H1 (cell line): ENCODE data around the gene CCER1. TPM values are rescaled to one million over a fixed set of nuclear protein-coding genes. Genes with fewer than 3 reads are reported as not detected.

Experiments used
- CTCF ChIA-PET: fragments of 300-600 bp; sonication (Branson Sonifier 250); formaldehyde crosslinking; loops from one replicate; lab custom pipeline; 2021; ENCODE audit not compliant: partially characterized antibody; lab: Charles Lee
- POLR2A ChIA-PET: fragments of 300-600 bp; sonication (Branson Sonifier 250); formaldehyde crosslinking; loops from one replicate; lab custom pipeline; 2021; ENCODE audit warnings: inconsistent platforms; ENCODE audit not compliant: partially characterized antibody; lab: Charles Lee
- DNase-seq, 2 experiments: peaks; one replicate each; pipeline versions ENCODE4 v3.0.0 to v3.0.0-alpha.2; 2010 to 2022; ENCODE audit warnings: low spot score in 2 of 2, low read depth in 1 of 2, mixed read lengths in 1 of 2
- FAIRE-seq: peaks from 2 replicates; lab custom pipeline; 2011; peaks lifted over from hg19 to GRCh38; lab: Jason Lieb, UNC
- H2AFZ ChIP-seq: 2 replicates; pipeline ENCODE4 v1.8.1; 2012; ENCODE audit warnings: low read length, inconsistent platforms
- H2AK5ac ChIP-seq: 2 replicates; pipeline ENCODE4 v1.6.1; 2013; ENCODE audit warnings: low read depth, low read length
- H2BK120ac ChIP-seq: replicated peaks from 2 replicates; pipeline ENCODE3; 2013; ENCODE audit warnings: low read depth, low read length, inconsistent platforms
- H2BK12ac ChIP-seq: 2 replicates; pipeline ENCODE4 v1.6.1; 2013; ENCODE audit warnings: low read depth, low read length
- H2BK15ac ChIP-seq: 2 replicates; pipeline ENCODE4 v1.6.1; 2013; ENCODE audit warnings: low read length
- H2BK20ac ChIP-seq: 2 replicates; pipeline ENCODE4 v1.6.1; 2013; ENCODE audit warnings: low read length
- H2BK5ac ChIP-seq: 2 replicates; pipeline ENCODE4 v1.6.1; 2013; ENCODE audit warnings: low read depth, low read length
- H3K14ac ChIP-seq: 2 replicates; pipeline ENCODE4 v1.6.1; 2013; ENCODE audit warnings: inconsistent platforms; ENCODE audit not compliant: insufficient read length
- H3K18ac ChIP-seq: 2 replicates; pipeline ENCODE4 v1.6.1; 2013; ENCODE audit warnings: low read length; ENCODE audit errors: extremely low read depth
- H3K23ac ChIP-seq: 2 replicates; pipeline ENCODE4 v1.6.1; 2013; ENCODE audit warnings: inconsistent platforms; ENCODE audit not compliant: insufficient read length
- H3K23me2 ChIP-seq: 2 replicates; pipeline ENCODE4 v1.6.1; 2013; ENCODE audit warnings: low read depth, low read length
- H3K27ac ChIP-seq: 2 replicates; pipeline ENCODE4 v1.6.1; 2011; ENCODE audit warnings: low read depth, low read length, inconsistent platforms
- H3K27me3 ChIP-seq, 4 experiments: replicated peaks in 1 of 4; 1 replicate in 1 of 4; 2 replicates in 3 of 4; pipeline versions ENCODE4 v1.6.1 to v1.8.1; 2011 to 2013; ENCODE audit warnings: low read length in 3 of 4, mild to moderate bottlenecking in 3 of 4, inconsistent platforms in 2 of 4, mixed read lengths in 2 of 4, moderate library complexity in 1 of 4; ENCODE audit not compliant: control insufficient read depth in 3 of 4, insufficient read depth in 3 of 4; ENCODE audit errors: extremely low read depth in 1 of 4
- H3K36me3 ChIP-seq, 4 experiments: 2 replicates each; pipeline versions ENCODE4 v1.6.1 to v1.8.1; 2011 to 2013; ENCODE audit warnings: mild to moderate bottlenecking in 4 of 4, low read length in 3 of 4, moderate library complexity in 2 of 4, control low read depth in 1 of 4, inconsistent platforms in 1 of 4; ENCODE audit not compliant: insufficient read depth in 4 of 4, control insufficient read depth in 2 of 4
- H3K4ac ChIP-seq: replicated peaks from 2 replicates; pipeline ENCODE3; 2013; ENCODE audit warnings: low read length, low read depth, mixed read lengths, inconsistent platforms; ENCODE audit not compliant: insufficient read length
- H3K4me1 ChIP-seq, 4 experiments: replicated peaks in 1 of 4; 1 replicate in 1 of 4; 2 replicates in 3 of 4; pipeline versions ENCODE4 v1.6.1 to v1.8.1; 2011 to 2013; ENCODE audit warnings: low read length in 3 of 4, inconsistent platforms in 2 of 4, mixed read lengths in 1 of 4; ENCODE audit not compliant: insufficient read depth in 4 of 4, control insufficient read depth in 3 of 4
- H3K4me2 ChIP-seq, 2 experiments: 2 replicates each; pipeline versions ENCODE4 v1.6.1 to v1.8.1; 2011 to 2013; ENCODE audit warnings: low read depth in 2 of 2, low read length in 2 of 2, control low read depth in 1 of 2, inconsistent platforms in 1 of 2, mild to moderate bottlenecking in 1 of 2; ENCODE audit not compliant: insufficient read depth in 1 of 2
- H3K4me3 ChIP-seq, 4 experiments: fragments of 200-600, 300-600 bp in 1 of 4; sonication (generic), shearing (Covaris generic), sonication (Bioruptor Twin) in 1 of 4; 2 replicates each; pipeline versions ENCODE4 v1.5.1 to v1.8.1; 2011 to 2016; ENCODE audit warnings: low read length in 4 of 4, low read depth in 3 of 4, control low read depth in 2 of 4, inconsistent platforms in 2 of 4, mild to moderate bottlenecking in 2 of 4, mixed read lengths in 1 of 4, moderate library complexity in 1 of 4; ENCODE audit not compliant: insufficient read depth in 2 of 4; ENCODE audit errors: extremely low read depth in 1 of 4
- H3K56ac ChIP-seq: replicated peaks from 2 replicates; pipeline ENCODE3; 2013; ENCODE audit warnings: low read depth, mild to moderate bottlenecking, mixed read lengths, low read length, inconsistent platforms; ENCODE audit not compliant: insufficient read length
- H3K79me1 ChIP-seq: 2 replicates; pipeline ENCODE4 v1.6.1; 2013; ENCODE audit warnings: low read depth, low read length, control low read depth
- H3K79me2 ChIP-seq, 2 experiments: 2 replicates each; pipeline versions ENCODE4 v1.6.1 to v1.8.1; 2012 to 2013; ENCODE audit warnings: low read length in 2 of 2, mild to moderate bottlenecking in 2 of 2, inconsistent platforms in 1 of 2; ENCODE audit not compliant: insufficient read depth in 2 of 2, control insufficient read depth in 1 of 2
- H3K9ac ChIP-seq, 4 experiments: replicated peaks in 1 of 4; 1 replicate in 1 of 4; 2 replicates in 3 of 4; pipeline versions ENCODE4 v1.6.1 to v1.8.1; 2011 to 2013; ENCODE audit warnings: low read depth in 3 of 4, low read length in 3 of 4, control low read depth in 2 of 4, mild to moderate bottlenecking in 2 of 4, moderate library complexity in 2 of 4, inconsistent platforms in 1 of 4; ENCODE audit errors: extremely low read depth in 1 of 4
- H3K9me3 ChIP-seq, 2 experiments: 2 replicates each; pipeline versions ENCODE4 v1.6.1 to v1.8.1; 2012 to 2013; ENCODE audit warnings: mild to moderate bottlenecking in 2 of 2, moderate library complexity in 2 of 2, control low read depth in 1 of 2, inconsistent platforms in 1 of 2, low read depth in 1 of 2, low read length in 1 of 2, mixed read lengths in 1 of 2; ENCODE audit not compliant: insufficient read depth in 2 of 2
- H4K20me1 ChIP-seq, 2 experiments: replicated peaks in 1 of 2; 2 replicates each; pipeline versions ENCODE3 to v1.8.1; 2011 to 2013; ENCODE audit warnings: inconsistent platforms in 2 of 2, low read length in 2 of 2, mild to moderate bottlenecking in 1 of 2; ENCODE audit not compliant: insufficient read depth in 2 of 2, control insufficient read depth in 1 of 2
- H4K5ac ChIP-seq: 2 replicates; pipeline ENCODE4 v1.6.1; 2013; ENCODE audit warnings: low read length, low read depth, mixed read lengths, inconsistent platforms; ENCODE audit not compliant: insufficient read length
- H4K8ac ChIP-seq: 2 replicates; pipeline ENCODE4 v1.8.0; 2013; ENCODE audit warnings: mild to moderate bottlenecking, moderate library complexity, low read length, inconsistent platforms; ENCODE audit not compliant: insufficient read depth; ENCODE audit errors: extremely low read depth
- H4K91ac ChIP-seq: replicated peaks from 2 replicates; pipeline ENCODE3; 2013; ENCODE audit warnings: low read length, mixed read lengths, inconsistent platforms; ENCODE audit not compliant: insufficient read length
- E2F6 ChIP-seq: IDR thresholded peaks from 2 replicates; pipeline ENCODE4 v1.6.1; 2012; ENCODE audit warnings: inconsistent platforms
- JUND ChIP-seq: IDR thresholded peaks from 2 replicates; pipeline ENCODE4 v1.6.1; 2011; ENCODE audit warnings: mild to moderate bottlenecking, improper control_type of control experiment, low read length
- POLR2A ChIP-seq, 2 experiments: IDR thresholded peaks; 1 replicate in 1 of 2; 2 replicates in 1 of 2; pipeline ENCODE4 v1.6.1; 2011; ENCODE audit warnings: low read depth in 2 of 2, low read length in 2 of 2, mild to moderate bottlenecking in 2 of 2; ENCODE audit errors: control extremely low read depth in 1 of 2
- POU5F1 ChIP-seq: IDR thresholded peaks from 2 replicates; pipeline ENCODE4 v1.6.1; 2011; ENCODE audit warnings: low read depth, mild to moderate bottlenecking, low read length, moderate library complexity
- SP4 ChIP-seq: IDR thresholded peaks from 2 replicates; pipeline ENCODE4 v1.6.1; 2012; ENCODE audit warnings: low read length, inconsistent platforms
- SUZ12 ChIP-seq: fragments of 200-600 bp; sonication (generic); IDR thresholded peaks from 2 replicates; pipeline ENCODE4 v1.6.1; 2012; ENCODE audit warnings: mild to moderate bottlenecking, inconsistent platforms, low read length, moderate library complexity, mixed read lengths
- TAF7 ChIP-seq: optimal IDR thresholded peaks from 2 replicates; pipeline ENCODE3; 2011; ENCODE audit warnings: low read depth, mild to moderate bottlenecking, inconsistent platforms, low read length, moderate library complexity, borderline replicate concordance
- TBP ChIP-seq: IDR thresholded peaks from 2 replicates; pipeline ENCODE4 v1.6.1; 2011; ENCODE audit warnings: low read depth, low read length, improper control_type of control experiment
- ZNF274 ChIP-seq: IDR thresholded peaks from 2 replicates; pipeline ENCODE4 v1.7.0; 2012; ENCODE audit warnings: low read length, borderline replicate concordance; ENCODE audit errors: extremely low read depth
- WGBS, 2 experiments: shearing (Covaris generic) in 1 of 2; methylation state at CpG; one replicate each; pipeline versions ENCODE4 v1.1.6 to v1.1.7; 2013 to 2015; ENCODE audit warnings: low lambda C conversion rate in 2 of 2, mixed read lengths in 2 of 2, inconsistent platforms in 1 of 2, low coverage in 1 of 2, missing lambda C conversion rate in 1 of 2; ENCODE audit not compliant: insufficient replicate concordance in 2 of 2, insufficient coverage in 1 of 2, insufficient read length in 1 of 2; ENCODE audit errors: extremely low coverage in 1 of 2, missing lambda C conversion rate in 1 of 2; 5-methylcytosine and 5-hydroxymethylcytosine counted together
- polyA plus RNA-seq, 7 experiments: library from polyadenylated mRNA; depleted of rRNA in 3 of 7; stranded (reverse) in 5 of 7; unstranded in 2 of 7; fragments of >200 nt in 5 of 7; fragments of 200-250 nt in 2 of 7; gene quantifications; 1 replicate in 5 of 7; 2 replicates in 1 of 7; 4 replicates in 1 of 7; pipeline versions ENCODE4 v1.2.1 to v1.2.3, GENCODE V29; 2011 to 2013; ENCODE audit warnings: missing spikeins in 2 of 7, mixed read lengths in 2 of 7
- total RNA-seq: library from RNA; stranded (reverse); fragmentation: NEBNext Ultra II Directional; extraction: Animal tissue kit (Norgen Biotek cat#: 25700); gene quantifications from 2 replicates; pipeline ENCODE4 v1.2.1, GENCODE V29; 2021
- TF ChIP-seq, protein P1 (sequence below), 3 experiments: IDR thresholded peaks; 1 replicate in 2 of 3; 2 replicates in 1 of 3; pipeline versions ENCODE4 v1.5.1 to v1.6.1; 2011; ENCODE audit warnings: low read length in 3 of 3, mild to moderate bottlenecking in 3 of 3, inconsistent platforms in 2 of 3, low read depth in 1 of 3, moderate library complexity in 1 of 3; ENCODE audit not compliant: insufficient read depth in 1 of 3; ENCODE audit errors: control extremely low read depth in 1 of 3

CCER1 gene
- total and polyA plus RNA-seq, 2 of the 8 experiments (the other 6 are each of a cell fraction or from before 2014, with no cell fraction given), result not detected

- Histone ChIP-seq H3K4me3 (no peak overlapping the region), H2BK5ac (no peak overlapping the region), H3K4me2 (no peak overlapping the region), H4K5ac (no peak overlapping the region), H3K27ac (no peak overlapping the region), H2BK20ac (no peak overlapping the region), H3K79me2 (no peaks in the 10 kb centered on the region), H2AK5ac (no peak overlapping the region), H2BK120ac (no peak overlapping the region), H2AFZ (no peak overlapping the region), H3K23ac (no peak overlapping the region), H3K4ac (no peak overlapping the region), H3K18ac (no peak overlapping the region), H3K79me1 (no peaks in the 10 kb centered on the region), H2BK12ac (no peak overlapping the region), H3K36me3 (no peaks in the 10 kb centered on the region), H3K23me2 (no peaks in the 10 kb centered on the region), H3K9ac (no peak overlapping the region), H3K27me3 (no peaks in the 10 kb centered on the region), H4K91ac (no peak overlapping the region), H3K9me3 (peaks cover 0 to 6% of the 10 kb centered on the region in 2 experiments; a peak in 1 of 4 replicates), H3K4me1 (no peaks in the 10 kb centered on the region), H2BK15ac (no peak overlapping the region), H3K14ac (no peak overlapping the region), H3K56ac (no peak overlapping the region), H4K20me1 (no peaks in the 10 kb centered on the region), H4K8ac (no peak overlapping the region)
- FAIRE-seq, result peak; percentile 88
- CTCF ChIA-PET, result interaction anchor here (0.6 to 2.8 kb wide), 15 partner anchors 9 to 442 kb away, joined by 3 to 14 read pairs (median 3); no protein-coding TSS in a partner anchor
- POLR2A ChIA-PET, result no interaction called here
- WGBS, 2 experiments, result 1% methylated on average over 4 of the region's 4 CpGs; no CpG with 5 or more reads in 1 of the 2 experiments
- DNase-seq, result no peak
- no peak for TF ChIP-seq JUND
- TF ChIP-seq POU5F1, result no peak
- no peak for TF ChIP-seq SP4
- TF ChIP-seq TAF7, result no peak
- TF ChIP-seq TBP, result no peak
- TF ChIP-seq E2F6, result no peak
- no peak for TF ChIP-seq POLR2A (IDR thresholded peaks at IDR 0.05; ENCODE audit: control extremely low read depth in 1 of 2, low read depth in 2 of 2, low read length in 2 of 2)
- TF ChIP-seq SUZ12, result no peak
- TF ChIP-seq ZNF274, result no peak
- TF ChIP-seq, protein P1, sequence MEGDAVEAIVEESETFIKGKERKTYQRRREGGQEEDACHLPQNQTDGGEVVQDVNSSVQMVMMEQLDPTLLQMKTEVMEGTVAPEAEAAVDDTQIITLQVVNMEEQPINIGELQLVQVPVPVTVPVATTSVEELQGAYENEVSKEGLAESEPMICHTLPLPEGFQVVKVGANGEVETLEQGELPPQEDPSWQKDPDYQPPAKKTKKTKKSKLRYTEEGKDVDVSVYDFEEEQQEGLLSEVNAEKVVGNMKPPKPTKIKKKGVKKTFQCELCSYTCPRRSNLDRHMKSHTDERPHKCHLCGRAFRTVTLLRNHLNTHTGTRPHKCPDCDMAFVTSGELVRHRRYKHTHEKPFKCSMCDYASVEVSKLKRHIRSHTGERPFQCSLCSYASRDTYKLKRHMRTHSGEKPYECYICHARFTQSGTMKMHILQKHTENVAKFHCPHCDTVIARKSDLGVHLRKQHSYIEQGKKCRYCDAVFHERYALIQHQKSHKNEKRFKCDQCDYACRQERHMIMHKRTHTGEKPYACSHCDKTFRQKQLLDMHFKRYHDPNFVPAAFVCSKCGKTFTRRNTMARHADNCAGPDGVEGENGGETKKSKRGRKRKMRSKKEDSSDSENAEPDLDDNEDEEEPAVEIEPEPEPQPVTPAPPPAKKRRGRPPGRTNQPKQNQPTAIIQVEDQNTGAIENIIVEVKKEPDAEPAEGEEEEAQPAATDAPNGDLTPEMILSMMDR (IDR thresholded peaks at IDR 0.05; ENCODE audit: control extremely low read depth in 1 of 3, insufficient read depth in 1 of 3, low read depth in 1 of 3, low read length in 3 of 3), result peak in 2 of 3 experiments; percentile 63 to 64; a peak in 3 of 4 replicates
Observed at GRCh38 chr12:90959538-90960139, 4.7 kb upstream of the CCER1 start.
